Neural cell (in vitro differentiated cells): ENCODE data around the gene RASSF4.

Source experiments
- EP300 ChIP-seq: fragments of 450-650 bp; conservative IDR thresholded peaks from 2 replicates; pipeline ENCODE4 v1.6.1; 2014; ENCODE audit warnings: antibody characterized with exemption, mild to moderate bottlenecking, moderate library complexity; ENCODE audit not compliant: poor library complexity, severe bottlenecking
- POLR2AphosphoS5 ChIP-seq: IDR thresholded peaks from 2 replicates; pipeline ENCODE4 v1.6.1; 2012
- RAD21 ChIP-seq: fragments of 450-650 bp; conservative IDR thresholded peaks from 2 replicates; pipeline ENCODE4 v1.6.1; 2014; ENCODE audit warnings: antibody characterized with exemption, mild to moderate bottlenecking, moderate library complexity
- TF ChIP-seq, protein P1 (sequence below): fragments of 450-650 bp; IDR thresholded peaks from 2 replicates; pipeline ENCODE4 v1.5.1; 2014; ENCODE audit warnings: antibody characterized with exemption, mild to moderate bottlenecking, moderate library complexity; ENCODE audit not compliant: poor library complexity, severe bottlenecking

DNA sequence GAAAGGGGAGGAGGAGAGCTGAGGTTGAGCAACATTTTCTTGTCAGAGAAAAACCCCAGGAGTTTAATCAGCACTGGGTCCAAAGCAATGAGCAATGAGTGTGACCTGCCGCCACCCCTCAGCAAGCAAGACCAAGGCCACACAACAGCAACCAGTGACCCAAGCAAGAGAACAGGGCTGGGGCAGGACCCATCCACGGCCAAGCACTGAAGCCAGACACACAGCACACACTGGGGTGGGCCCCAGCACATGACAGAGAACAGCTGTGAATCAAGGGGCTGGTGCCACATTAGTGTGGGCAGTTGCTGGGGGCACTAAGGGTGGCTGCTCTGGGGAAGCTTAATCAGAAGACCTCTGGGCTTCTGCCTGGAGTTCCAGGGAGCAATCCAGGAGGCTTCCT, 32.2 kb upstream of the RASSF4 start:
- TF ChIP-seq, protein P1, sequence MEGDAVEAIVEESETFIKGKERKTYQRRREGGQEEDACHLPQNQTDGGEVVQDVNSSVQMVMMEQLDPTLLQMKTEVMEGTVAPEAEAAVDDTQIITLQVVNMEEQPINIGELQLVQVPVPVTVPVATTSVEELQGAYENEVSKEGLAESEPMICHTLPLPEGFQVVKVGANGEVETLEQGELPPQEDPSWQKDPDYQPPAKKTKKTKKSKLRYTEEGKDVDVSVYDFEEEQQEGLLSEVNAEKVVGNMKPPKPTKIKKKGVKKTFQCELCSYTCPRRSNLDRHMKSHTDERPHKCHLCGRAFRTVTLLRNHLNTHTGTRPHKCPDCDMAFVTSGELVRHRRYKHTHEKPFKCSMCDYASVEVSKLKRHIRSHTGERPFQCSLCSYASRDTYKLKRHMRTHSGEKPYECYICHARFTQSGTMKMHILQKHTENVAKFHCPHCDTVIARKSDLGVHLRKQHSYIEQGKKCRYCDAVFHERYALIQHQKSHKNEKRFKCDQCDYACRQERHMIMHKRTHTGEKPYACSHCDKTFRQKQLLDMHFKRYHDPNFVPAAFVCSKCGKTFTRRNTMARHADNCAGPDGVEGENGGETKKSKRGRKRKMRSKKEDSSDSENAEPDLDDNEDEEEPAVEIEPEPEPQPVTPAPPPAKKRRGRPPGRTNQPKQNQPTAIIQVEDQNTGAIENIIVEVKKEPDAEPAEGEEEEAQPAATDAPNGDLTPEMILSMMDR, result no peak
- no peak for TF ChIP-seq RAD21
- no peak for TF ChIP-seq EP300
- TF ChIP-seq POLR2AphosphoS5, result no peak
